Measurements from ENCODE around the gene AEN.
"Not testable (repeated sequence)": the region's sequence is repeated elsewhere in the genome, so short reads cannot be mapped to it uniquely, and the experiment has no call there.

Gene AEN

DNA sequence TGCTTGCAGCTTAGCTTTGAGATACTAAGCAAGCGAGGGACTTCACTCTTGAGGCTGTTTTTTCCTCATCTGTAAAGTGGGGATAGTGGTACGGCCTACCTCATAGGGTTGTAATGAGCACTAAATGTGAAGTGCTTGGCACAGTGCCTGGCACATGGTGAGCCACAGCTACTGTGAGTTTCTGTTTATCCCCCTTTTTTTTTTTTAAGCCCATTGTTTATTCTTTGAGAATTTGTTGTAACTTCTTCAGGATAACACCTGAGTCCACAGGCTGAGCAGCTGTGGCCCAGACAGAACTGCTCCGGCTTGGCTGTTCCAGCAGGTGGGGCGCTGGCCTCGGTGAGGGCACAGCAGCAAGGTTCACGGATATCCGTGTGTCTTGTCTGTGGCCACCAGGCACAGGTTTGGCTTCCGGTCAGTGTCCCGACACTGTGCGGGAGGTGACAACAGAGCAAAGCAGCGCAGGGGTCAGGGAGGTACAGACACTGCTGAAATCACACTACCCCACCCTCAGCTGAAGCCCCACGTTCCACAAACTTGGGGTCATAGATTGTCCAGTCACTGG is 10.4 kb downstream of the AEN start:
- DNase-seq = no peak

DNA sequence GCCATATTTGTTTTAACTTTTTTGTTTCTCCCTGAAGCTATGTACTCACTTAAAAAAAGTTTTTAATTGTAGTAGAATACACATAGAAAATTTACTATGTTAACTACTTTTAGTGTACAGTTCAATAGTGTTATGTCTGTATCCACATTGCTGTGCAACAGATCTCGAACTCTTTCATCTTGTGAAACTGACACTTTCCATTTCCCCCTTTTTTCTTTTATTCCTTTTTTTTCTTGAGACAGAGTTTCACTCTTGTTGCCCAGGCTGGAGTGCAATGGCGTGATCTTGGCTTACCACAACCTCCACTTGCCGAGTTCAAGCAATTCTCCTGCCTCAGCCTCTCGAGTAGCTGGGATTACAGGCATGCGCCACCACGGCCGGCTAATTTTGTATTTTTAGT is 11.7 kb downstream of the AEN start:
- not testable (repeated sequence) for DNase-seq

DNA sequence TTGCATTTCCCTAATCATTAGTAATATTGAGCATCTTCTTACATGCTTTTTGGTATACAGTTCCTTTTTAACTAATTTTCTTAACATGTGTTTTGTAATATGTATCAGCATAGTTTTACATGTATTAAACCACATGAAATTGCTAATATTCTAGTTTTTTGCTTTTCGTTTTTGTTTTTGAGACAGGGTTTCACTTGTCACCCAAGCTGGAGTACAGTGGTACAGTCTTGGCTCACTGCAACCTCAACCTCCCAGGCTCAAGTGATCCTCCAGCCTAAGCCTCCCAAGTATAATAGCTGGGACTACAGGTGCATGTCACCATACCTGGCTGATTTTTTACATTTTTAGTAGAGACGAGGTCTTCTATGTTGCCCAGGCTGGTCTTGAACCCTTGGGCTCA is 13.3 kb downstream of the AEN start:
- no peak for DNase-seq

DNA sequence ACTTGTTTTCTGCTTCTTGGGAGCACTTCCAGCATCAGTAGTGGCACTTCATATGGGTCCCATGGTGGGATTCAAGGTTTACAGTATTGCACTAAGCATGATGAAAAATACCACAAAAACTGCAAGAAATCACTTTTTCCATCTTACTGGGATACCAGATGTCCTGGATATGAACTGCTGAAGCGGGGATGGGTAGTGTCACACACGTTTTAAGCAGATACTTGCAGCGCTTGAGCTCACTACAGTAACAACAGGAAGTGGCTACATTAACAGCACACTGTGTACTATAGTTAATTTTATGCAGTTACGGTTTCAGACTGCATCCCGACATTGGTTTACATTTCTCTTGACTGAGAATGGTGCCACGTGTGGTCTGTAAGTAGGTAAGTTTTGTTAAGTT is 14.2 kb downstream of the AEN start:
- no peak for DNase-seq

DNA sequence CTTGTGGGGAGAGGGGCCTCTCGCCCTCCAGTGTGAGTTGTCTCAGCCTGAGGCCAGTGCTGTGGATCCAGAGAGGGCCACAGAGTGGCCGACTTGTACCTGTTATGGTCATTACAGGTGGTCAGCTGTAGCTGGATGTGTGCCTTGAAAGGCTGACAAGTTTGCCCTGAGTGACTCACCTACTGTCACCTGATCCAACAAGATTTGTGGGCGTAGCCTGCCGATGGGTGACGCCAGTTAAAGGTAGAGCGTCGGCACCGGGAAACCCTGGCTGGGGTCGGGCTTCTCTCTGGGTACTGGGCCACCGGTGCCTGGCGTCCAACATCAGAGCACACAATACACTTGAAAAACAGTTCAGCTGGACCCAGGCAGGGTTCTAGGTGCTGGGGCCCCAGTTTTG is 14.9 kb downstream of the AEN start:
- no peak for DNase-seq

DNA sequence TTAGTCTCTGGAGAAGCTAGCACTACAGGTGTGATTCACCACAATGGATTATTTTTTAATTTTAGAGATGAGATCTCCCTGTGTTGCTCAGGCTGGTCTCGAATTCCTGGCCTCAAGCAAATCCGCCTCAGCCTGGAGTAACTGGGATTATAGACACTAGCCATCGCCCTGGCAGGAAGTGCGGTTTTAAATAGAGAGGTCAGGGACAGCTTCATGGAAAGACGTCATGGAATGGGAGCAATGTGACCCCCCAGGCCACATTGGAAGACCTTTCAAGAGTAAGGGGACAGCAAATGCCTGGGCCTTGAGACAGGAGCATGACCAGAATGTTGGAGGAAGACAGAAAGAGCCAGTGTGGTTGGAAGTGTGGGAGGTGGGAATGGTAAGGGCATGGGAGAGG is 15.5 kb downstream of the AEN start:
- no peak for DNase-seq

DNA sequence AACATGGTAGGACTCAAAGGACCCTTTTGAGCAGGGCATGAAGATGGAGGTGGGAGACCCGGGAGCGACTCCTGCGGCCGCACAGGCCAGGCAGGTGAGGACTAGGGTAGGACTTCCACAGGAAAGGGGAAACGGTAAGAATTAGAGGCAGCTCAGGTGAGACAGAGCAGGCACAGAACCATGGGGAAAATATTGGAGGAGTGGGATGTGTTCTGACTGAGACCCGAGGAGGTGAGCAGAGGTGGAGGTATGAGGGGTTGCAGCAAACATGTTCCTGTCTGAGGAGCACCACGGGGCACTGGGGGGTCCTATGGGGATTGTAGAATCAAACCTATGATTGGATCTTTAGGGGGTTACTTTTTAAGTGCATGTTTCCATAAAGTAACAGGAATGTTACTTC is 16.3 kb downstream of the AEN start:
- DNase-seq = no peak

DNA sequence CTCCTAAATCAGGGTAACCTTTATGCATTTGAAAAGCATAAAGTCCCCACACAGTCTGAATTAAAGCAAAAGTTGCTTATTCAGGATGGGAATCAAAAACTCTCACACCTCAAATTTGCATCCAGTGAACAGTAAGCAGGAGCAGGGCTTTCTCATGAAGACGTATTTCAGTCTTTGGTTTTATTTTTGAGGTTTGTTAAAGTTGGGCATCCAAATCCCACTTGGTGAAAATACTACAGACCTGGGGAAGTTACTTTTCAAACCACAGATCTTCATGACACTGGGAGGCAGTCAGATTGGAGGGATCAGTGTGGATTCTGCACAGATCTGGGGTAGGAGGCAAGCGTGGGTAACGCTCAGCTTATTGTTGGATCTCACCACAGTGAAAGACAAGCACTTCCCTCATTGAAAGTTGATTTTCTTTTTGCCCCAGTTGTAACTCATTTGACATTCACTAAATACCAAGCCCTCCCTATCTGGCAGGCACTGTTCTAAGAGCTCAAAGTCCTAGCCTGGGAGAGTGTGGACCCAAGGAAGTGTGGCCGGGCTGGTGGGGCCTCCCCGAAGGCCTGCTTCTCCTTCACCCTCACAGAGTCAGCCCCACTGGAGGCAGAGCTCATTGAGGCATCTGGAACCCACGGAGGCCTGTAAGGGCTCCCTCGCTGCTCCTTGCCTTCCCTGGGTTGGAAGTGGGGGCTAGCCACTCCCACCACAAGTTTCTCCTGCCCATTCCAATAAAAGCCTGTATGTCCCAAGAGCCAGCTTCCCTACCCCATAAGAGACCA is 16.9 kb downstream of the AEN start:
- DNase-seq = no peak

DNA sequence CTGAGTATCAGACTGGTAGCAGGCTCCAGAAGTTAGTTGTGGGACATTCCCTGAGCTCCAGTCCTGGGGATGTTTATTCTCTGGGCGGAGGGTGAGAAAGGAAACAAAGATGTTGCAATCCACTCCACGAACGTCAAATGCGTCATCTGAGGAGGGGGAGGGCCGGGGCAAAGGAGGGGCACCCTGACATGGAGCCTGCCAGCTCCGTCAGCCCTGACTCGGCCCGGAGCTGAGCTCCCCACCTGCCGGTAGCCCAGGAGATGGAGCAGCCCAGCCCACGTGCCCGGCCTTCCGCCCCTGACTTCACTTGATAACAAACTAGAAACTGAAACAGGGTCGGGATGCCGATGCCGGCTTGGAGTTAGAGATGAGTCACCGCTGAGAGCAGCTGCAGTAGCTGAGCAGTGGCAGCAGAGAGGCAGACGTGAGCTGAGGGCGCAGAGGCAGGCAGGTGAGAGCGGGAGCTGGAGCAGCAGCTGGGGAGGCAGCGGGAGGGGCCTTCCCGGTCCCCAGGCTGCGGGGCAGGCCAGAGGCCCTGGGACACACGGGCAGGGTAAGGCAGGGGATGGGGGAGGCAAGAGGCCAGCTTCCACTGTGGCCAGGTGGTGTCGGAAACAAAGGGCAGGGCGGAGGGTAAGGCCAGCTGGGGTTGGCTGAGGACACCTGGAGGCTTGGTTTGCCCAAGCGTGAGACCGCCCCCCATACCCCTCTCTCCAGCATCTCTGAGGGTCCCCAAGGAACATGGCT is 17.7 kb downstream of the AEN start, which contains the start of gene ISG20:
TSS of gene ISG20 (plus strand) at position 391 of the 747 bp plus-strand sequence. CDS start at position 742, 351 bp downstream.
- peak; percentile 86 for DNase-seq

DNA sequence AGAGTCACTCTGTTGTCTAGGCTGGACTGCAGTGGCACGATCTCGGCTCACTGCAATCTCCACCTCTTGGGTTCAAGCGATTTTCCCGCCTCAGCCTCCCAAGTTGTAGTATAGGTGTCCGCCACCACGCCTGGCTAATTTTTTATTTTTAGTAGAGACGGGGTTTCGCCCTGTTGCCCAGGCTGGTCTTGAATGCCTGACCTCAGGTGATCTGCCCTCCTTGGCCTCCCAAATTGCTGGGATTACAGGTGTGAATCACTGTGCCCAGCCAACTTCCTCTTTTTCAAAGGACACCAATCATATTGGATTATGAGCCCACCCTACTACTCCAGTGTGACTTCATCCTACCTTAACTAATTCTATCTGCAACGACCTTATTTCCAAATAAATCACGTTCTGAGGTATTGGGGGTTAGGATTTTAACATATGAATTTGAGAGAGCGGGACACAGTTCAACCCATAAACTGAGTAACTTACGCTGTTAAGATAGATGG is 20.9 kb downstream of the AEN start:
- DNase-seq = no peak

DNA sequence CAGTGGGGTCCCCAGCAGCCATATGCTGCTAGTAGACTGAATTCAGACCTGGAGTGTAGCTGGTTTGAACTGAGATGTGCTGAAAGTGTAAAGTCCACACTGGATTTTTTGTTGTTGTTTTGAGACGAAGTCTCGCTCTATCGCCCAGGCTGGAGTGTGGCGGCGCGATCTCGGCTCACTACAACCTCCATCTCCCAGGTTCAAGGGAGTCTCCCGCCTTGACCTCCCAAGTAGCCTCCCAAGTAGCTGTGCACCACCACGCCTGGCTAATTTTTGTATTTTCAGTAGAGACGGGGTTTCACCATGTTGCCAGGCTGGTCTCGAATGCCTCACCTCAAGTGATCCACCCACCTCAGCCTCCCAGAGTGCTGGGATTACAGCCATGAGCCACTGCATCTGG is 21.4 kb downstream of the AEN start:
- DNase-seq = not testable (repeated sequence)

DNA sequence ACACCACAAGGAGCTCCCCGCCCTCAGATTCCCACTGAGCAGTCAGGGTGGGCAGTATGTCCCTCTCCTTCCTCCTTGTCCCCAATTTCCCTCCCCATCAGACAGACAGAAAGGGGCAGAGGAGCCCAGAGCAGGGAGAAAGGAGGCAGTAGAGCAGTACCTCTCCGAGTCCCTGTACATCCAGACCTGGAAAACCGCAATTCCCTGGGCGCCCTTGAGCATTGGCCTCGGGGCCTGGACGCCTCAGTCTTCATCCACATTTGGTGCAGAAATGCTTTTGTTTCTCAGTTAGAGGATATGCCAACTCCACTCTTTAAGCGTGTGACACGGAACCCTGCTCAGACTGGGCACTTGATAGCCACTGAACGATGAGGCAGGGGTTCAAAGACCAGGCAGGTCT is 23.6 kb downstream of the AEN start:
- no peak for DNase-seq

DNA sequence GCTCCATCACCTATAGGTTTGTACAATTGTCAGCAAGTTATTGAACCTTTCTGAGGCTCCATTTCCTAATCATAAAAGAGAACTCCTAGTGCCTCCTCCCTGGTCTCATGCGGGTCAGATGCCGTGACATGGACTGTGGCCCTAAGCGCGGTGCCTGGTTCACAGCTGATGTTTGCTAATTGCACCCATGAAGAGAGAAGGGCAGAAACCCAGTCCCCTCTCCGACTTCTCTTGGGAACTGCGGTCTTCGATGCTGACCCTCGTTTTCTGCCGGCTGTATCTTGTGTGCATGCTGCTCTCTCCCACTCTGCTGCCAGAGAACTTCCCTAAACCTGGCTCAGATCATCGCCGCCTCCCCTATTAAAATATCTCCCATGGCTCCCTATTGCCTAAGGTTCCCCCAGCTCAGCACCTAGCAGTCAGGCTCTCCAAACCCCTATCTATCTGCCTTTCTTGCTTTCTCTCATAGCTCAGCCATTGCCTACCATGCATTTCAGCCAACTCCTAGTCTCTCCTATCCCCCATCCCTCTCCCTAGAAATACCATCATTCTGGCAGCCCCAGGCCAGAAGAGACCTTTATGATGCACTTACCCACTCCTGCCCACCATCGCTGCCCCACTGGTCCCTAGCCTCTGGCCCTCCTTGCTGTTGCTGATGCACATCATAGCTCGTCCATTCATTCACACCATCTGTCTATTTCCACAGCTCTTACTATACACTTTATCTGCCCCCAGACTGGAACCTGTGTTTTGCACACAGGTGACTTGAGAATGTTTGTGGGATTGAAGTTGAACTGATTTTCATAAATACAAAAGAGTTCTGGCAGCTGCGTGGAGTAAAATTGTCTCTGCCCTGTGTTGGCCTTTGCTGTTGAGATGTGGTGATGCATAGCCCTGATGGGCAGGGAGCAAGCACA is 24.3 kb downstream of the AEN start:
- DNase-seq = no peak

DNA sequence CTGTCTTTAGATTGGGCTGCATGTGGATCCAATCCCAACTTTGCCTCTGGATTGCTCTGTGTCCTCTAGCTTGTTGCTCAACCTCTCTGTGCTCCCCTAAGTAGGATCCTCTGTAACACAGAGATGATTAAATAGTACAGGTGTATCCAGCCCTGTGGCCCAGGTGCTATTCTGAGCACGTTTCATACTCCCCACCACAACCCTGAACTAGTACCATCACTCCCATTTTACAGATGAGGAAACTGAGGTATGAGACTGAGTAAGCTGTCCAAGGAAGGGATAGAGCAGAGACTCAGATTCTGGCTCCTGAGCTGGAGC is 24.9 kb downstream of the AEN start:
- no peak for DNase-seq

DNA sequence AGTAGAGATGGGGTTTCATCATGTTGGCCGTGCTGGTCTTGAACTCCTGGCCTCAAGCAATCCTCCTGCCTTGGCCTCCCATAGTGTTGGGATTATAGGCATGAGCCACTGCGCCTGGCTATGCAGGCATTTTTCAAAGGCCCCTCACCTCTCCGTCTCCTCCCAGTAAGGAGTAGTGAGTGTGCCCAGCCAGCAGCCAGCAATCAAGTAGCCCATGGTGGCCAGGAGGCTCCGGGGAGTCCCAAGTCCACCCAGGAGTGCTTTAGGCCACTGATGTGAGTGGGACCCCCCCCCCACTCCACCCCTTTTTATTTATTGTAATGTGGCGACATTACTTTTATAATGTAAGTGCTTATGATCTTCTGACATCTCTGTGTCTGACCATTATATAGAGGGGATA is 25.8 kb downstream of the AEN start:
- no peak for DNase-seq

DNA sequence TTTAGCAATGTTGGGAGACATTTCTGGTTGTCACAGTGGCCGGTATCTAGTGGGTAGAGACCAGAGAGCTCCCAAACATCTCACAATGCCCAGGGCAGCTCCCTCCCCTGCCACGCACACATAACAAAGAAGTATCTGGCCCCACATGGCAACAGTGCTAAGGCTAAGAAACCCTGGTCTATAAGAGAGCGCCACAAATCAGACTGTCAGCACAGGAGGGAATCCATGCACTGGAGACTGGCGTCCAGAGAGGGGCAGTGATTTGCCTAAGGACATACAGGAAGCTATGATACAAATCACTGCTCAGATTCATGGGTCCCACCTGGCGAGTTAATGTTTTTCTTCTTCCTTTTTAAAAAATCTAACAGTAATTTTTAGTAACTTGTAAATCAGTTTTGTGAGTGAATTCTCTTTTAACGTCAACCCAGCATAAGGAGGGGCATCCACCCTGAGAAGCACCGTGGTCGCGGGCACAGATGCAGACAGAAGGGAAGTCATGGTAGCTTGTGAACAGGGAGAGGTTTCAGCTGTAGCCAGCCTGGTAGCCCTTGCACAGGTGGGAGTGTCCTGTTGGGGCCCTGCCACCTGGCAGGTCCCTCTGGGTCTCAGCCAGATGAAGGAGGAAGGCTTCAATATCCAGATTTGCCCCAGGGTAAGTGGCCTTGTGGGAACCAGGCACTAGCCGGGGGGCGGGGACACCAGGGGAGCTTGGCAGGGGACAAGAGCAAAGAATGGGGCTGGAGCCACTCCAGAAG is 26.4 kb downstream of the AEN start:
- no peak for DNase-seq

DNA sequence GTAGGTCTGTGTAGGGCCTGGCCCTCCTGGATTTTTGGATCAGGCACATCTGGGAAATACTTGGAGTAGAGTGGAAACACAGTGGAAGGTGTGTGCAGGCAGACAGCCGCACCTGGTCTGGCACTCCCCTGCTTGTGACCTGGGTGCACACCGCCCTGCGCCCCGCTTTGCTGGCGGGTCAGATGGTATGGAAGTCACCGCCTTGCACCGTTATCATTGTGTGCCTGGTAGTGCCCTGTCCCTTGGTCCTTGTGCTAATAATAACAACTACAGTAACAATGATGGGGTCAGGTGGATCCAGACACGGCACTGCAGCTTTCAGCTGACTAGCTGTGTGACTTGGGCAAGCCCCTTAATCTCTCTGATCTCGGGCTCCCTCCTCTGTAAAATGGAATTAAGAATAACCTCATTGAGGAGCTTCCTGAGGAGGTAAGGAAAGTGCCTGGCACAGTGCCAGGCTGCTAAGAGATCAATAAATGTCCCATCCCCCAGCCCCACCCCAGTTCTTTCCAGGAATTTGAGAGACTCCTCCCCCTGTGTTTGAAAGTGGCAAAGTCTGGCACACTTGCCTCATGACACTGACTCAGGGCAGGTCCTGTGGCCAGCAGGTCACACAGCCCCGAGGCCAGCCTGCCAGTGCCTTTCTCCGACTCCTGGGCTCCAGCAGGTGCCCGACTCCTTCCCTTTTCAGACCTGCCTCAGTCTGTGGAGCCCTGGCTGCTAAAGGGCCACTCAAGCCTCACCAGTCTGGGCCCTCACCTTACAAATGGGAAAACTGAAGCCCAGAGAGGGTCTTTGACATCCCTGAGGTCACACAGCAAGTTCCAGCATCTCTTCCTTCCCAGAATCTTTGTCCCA is 27.4 kb downstream of the AEN start:
- no peak for DNase-seq

DNA sequence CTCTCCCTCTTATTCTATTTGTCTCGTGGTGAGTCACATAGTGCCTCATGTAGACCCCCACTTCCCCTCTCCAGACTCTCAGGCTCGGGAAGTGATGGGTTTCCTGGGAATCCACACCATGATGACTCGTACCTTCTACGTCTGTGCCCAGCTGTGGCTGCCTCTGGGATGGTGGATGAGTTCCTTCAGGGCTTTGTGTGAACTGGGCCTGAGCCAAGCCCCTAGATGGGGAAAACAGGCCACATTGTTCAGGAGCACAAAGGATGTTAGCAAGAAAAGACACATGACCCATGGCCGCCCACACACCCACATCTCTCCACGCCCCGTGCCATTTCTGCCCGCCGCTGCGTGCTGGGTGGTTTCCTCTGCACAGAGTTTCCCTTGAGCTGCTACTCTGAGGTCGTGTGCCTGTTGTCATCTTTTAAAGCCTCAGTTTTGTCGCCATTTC is 28.2 kb downstream of the AEN start:
- DNase-seq = no peak

DNA sequence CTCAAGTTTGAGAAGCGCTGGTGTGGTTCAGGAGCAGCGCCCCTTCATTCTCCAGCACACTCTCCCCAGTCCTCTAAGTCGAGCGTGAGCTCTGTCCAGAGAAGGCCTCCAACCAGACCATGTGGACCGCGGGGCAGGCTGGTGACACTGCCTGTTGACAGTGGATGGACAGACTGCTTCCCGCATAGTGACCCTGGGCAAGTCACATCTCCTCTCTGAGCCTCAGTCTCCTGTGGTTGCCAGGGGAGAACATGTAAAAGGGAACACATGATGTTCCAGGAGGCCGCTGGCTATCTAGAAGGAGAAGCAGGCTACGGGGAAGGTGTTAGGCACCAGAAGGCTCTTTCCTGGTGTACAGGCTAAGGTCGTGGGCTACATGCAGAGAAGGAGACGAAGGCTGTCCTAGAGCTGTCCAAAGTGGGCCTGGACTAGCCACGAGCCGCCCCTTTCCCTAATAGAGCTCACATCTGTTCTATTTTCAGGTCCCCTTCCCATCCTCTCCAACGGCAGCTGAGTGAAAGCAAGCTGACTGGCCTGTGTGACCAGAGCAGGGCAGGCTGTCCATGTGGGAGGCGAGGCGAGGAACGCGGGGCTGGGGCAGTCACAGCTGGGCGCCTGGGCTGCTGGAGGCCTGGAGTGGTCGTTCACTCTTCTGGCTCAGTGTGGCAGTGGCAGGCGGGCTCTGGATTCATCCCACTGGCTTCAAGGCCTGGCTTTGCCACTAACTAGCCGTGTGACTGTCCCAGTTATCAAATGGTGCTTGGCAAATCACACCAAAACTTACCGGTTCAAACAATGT is 28.8 kb downstream of the AEN start:
- DNase-seq = no peak

DNA sequence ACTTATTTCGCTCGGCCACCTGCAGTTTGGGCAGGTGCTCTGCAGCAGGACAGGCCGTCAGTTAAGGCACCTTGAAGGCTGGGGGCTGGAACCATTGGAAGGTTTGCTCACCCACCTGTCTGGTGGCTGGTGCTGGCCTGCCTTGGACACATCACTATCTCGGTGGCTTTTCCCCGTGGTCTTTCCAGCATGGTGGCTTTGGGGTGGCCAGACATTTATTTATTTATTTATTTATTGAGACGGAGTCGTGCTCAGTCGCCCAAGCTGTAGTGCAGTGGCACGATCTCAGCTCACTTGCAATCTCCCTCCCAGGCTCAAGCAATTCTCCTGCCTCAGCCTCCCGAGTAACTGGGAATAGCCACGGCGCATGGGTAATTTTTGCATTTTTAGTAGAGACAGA is 29.4 kb downstream of the AEN start:
- no peak for DNase-seq
